Measurements from ENCODE around the gene RPL39.
A peak's percentile ranks its signal among the peaks of the same experiment; 100 is the strongest.
"Not testable (repeated sequence)": the region's sequence is repeated elsewhere in the genome, so short reads cannot be mapped to it uniquely, and the experiment has no call there.

The RPL39 gene

GRCh38 chrX:119816300-119816699 lies 24.9 kb upstream of the RPL39 start:
- H3K4me3 ChIP-seq (replicated peaks; ENCODE audit: low read depth, low read length) = no peak overlapping the region
- DNase-seq (ENCODE audit: extremely low read depth, low read depth) = no peak
- no peak for TF ChIP-seq CTCF (IDR thresholded peaks at IDR 0.05; ENCODE audit: low read depth, low read length, missing control alignments)

- no peak for DNase-seq (ENCODE audit: extremely low read depth, low read depth)
- TF ChIP-seq CTCF (IDR thresholded peaks at IDR 0.05; ENCODE audit: low read depth, low read length, missing control alignments) = no peak
- H3K4me3 ChIP-seq (replicated peaks; ENCODE audit: low read depth, low read length) = no peak overlapping the region
Observed at GRCh38 chrX:119809185-119809666, 17.8 kb upstream of the RPL39 start.

GRCh38 chrX:119808461-119808860 lies 17.0 kb upstream of the RPL39 start:
- DNase-seq (ENCODE audit: extremely low read depth, low read depth); H3K4me3 ChIP-seq (replicated peaks; ENCODE audit: low read depth, low read length): not testable (repeated sequence)

GRCh38 chrX:119802546-119802945 lies 11.1 kb upstream of the RPL39 start:
- no peak for DNase-seq (ENCODE audit: extremely low read depth, low read depth)
- H3K4me3 ChIP-seq (replicated peaks; ENCODE audit: low read depth, low read length) = no peak overlapping the region
- TF ChIP-seq CTCF (IDR thresholded peaks at IDR 0.05; ENCODE audit: low read depth, low read length, missing control alignments) = no peak

GRCh38 chrX:119801253-119802221 lies 10.1 kb upstream of the RPL39 start:
- no peak for TF ChIP-seq CTCF (IDR thresholded peaks at IDR 0.05; ENCODE audit: low read depth, low read length, missing control alignments)
- no peak overlapping the region for H3K4me3 ChIP-seq (replicated peaks; ENCODE audit: low read depth, low read length)
- no peak for DNase-seq (ENCODE audit: extremely low read depth, low read depth)

- no peak for DNase-seq (ENCODE audit: extremely low read depth, low read depth)
- no peak for TF ChIP-seq CTCF (IDR thresholded peaks at IDR 0.05; ENCODE audit: low read depth, low read length, missing control alignments)
- H3K4me3 ChIP-seq (replicated peaks; ENCODE audit: low read depth, low read length) = peak overlapping the region; percentile 63
Observed at GRCh38 chrX:119790977-119791436, 423 bp downstream of the RPL39 start.

- TF ChIP-seq CTCF (IDR thresholded peaks at IDR 0.05; ENCODE audit: low read depth, low read length, missing control alignments) = peak; percentile 45
- DNase-seq (ENCODE audit: extremely low read depth, low read depth) = no peak
Observed at GRCh38 chrX:119784747-119785446, 6.5 kb downstream of the RPL39 start.

More at GRCh38 chrX:119784747-119785446, 6.5 kb downstream of the RPL39 start:
- H3K4me3 ChIP-seq (replicated peaks; ENCODE audit: low read depth, low read length) = no peak overlapping the region
